H9 (cell line): ENCODE measurements around the gene MINDY4. TPM values are rescaled to one million over a fixed set of nuclear protein-coding genes. Genes with fewer than 3 reads are reported as not detected.

Source experiments
- DNase-seq: peaks from one replicate; pipeline ENCODE4 v3.0.0-alpha.2; 2017
- H2AFZ ChIP-seq: one replicate; pipeline ENCODE4 v1.6.1; 2013; ENCODE audit warnings: mild to moderate bottlenecking, low read length, control low read depth, moderate library complexity
- H2AK5ac ChIP-seq: 2 replicates; pipeline ENCODE4 v1.6.1; 2013; ENCODE audit warnings: low read length, control low read depth, mixed read lengths; ENCODE audit not compliant: insufficient read length
- H2BK120ac ChIP-seq: one replicate; pipeline ENCODE4 v1.6.1; 2013; ENCODE audit warnings: low read depth, mild to moderate bottlenecking, low read length, control low read depth, inconsistent platforms; ENCODE audit not compliant: poor library complexity, severe bottlenecking
- H2BK12ac ChIP-seq: 2 replicates; pipeline ENCODE4 v1.6.1; 2013; ENCODE audit warnings: low read length, control low read depth, mixed read lengths, low read depth; ENCODE audit not compliant: insufficient read length
- H2BK15ac ChIP-seq: 2 replicates; pipeline ENCODE4 v1.6.1; 2013; ENCODE audit warnings: low read depth, low read length, control low read depth
- H2BK20ac ChIP-seq: one replicate; pipeline ENCODE4 v1.6.1; 2013; ENCODE audit warnings: low read depth, mild to moderate bottlenecking, low read length, control low read depth, inconsistent platforms; ENCODE audit not compliant: poor library complexity, severe bottlenecking
- H2BK5ac ChIP-seq: 2 replicates; pipeline ENCODE4 v1.6.1; 2013; ENCODE audit warnings: low read length, control low read depth, mixed read lengths; ENCODE audit not compliant: insufficient read length
- H3K14ac ChIP-seq: 2 replicates; pipeline ENCODE4 v1.6.1; 2013; ENCODE audit warnings: low read length, control low read depth; ENCODE audit not compliant: insufficient read depth
- H3K18ac ChIP-seq: 2 replicates; pipeline ENCODE4 v1.6.1; 2013; ENCODE audit warnings: low read depth, mild to moderate bottlenecking, mixed read lengths, low read length, control low read depth; ENCODE audit not compliant: insufficient read length
- H3K23ac ChIP-seq: 2 replicates; pipeline ENCODE4 v1.6.1; 2013; ENCODE audit warnings: low read length, control low read depth, mixed read lengths, low read depth; ENCODE audit not compliant: insufficient read length
- H3K23me2 ChIP-seq: 2 replicates; pipeline ENCODE4 v1.6.1; 2013; ENCODE audit warnings: low read depth, mild to moderate bottlenecking, mixed read lengths, low read length, control low read depth; ENCODE audit not compliant: insufficient read length, poor library complexity, severe bottlenecking
- H3K27ac ChIP-seq: 2 replicates; pipeline ENCODE4 v1.5.1; 2013; ENCODE audit warnings: low read length, control low read depth, mixed read lengths, low read depth; ENCODE audit not compliant: insufficient read length
- H3K27me3 ChIP-seq: 2 replicates; pipeline ENCODE4 v1.6.1; 2013; ENCODE audit warnings: low read length, control low read depth, inconsistent platforms; ENCODE audit not compliant: insufficient read depth
- H3K4ac ChIP-seq: 2 replicates; pipeline ENCODE4 v1.6.1; 2013; ENCODE audit warnings: low read depth, mild to moderate bottlenecking, control low read depth, inconsistent platforms, low read length, moderate library complexity
- H3K4me1 ChIP-seq: 2 replicates; pipeline ENCODE4 v1.6.1; 2013; ENCODE audit warnings: low read length, control low read depth, inconsistent platforms; ENCODE audit not compliant: insufficient read depth
- H3K4me2 ChIP-seq: 2 replicates; pipeline ENCODE4 v1.6.1; 2013; ENCODE audit warnings: low read length, control low read depth, mixed read lengths; ENCODE audit not compliant: insufficient read length, insufficient read depth
- H3K56ac ChIP-seq: 2 replicates; pipeline ENCODE4 v1.6.1; 2013; ENCODE audit warnings: low read depth, mild to moderate bottlenecking, mixed read lengths, low read length, control low read depth; ENCODE audit not compliant: insufficient read length
- H3K79me1 ChIP-seq: 2 replicates; pipeline ENCODE4 v1.6.1; 2013; ENCODE audit warnings: low read depth, mild to moderate bottlenecking, moderate library complexity, low read length, control low read depth, inconsistent platforms; ENCODE audit not compliant: insufficient read depth, poor library complexity, severe bottlenecking
- H3K79me2 ChIP-seq: 2 replicates; pipeline ENCODE4 v1.6.1; 2013; ENCODE audit warnings: low read length, control low read depth, inconsistent platforms; ENCODE audit not compliant: insufficient read depth
- H3K9ac ChIP-seq: 2 replicates; pipeline ENCODE4 v1.6.1; 2013; ENCODE audit warnings: low read length, control low read depth, mixed read lengths; ENCODE audit not compliant: insufficient read length; ENCODE audit errors: extremely low read depth
- H3K9me3 ChIP-seq: one replicate; pipeline ENCODE4 v1.6.1; 2013; ENCODE audit warnings: low read depth, low read length, inconsistent platforms; ENCODE audit not compliant: control insufficient read depth
- H3T11ph ChIP-seq: one replicate; pipeline ENCODE4 v1.6.1; 2013; ENCODE audit warnings: mild to moderate bottlenecking, low read length, control low read depth, inconsistent platforms
- H4K20me1 ChIP-seq: one replicate; pipeline ENCODE4 v1.6.1; 2013; ENCODE audit not compliant: control insufficient read depth, insufficient read length, insufficient read depth
- H4K5ac ChIP-seq: 2 replicates; pipeline ENCODE4 v1.6.1; 2013; ENCODE audit warnings: low read depth, mild to moderate bottlenecking, mixed read lengths, low read length, control low read depth; ENCODE audit not compliant: insufficient read length
- H4K8ac ChIP-seq: replicated peaks from 2 replicates; pipeline ENCODE4 v1.6.1; 2013; ENCODE audit warnings: low read length, control low read depth, mixed read lengths, low read depth; ENCODE audit not compliant: insufficient read length
- H4K91ac ChIP-seq: 2 replicates; pipeline ENCODE4 v1.6.1; 2013; ENCODE audit warnings: low read depth, mild to moderate bottlenecking, moderate library complexity, mixed read lengths, low read length, control low read depth; ENCODE audit not compliant: insufficient read length
- H3K27ac Mint-ChIP-seq, 3 experiments: 2 replicates in 2 of 3; 3 replicates in 1 of 3; pipeline ENCODE4 v1.8.0; 2020 to 2021; ENCODE audit warnings: mixed read lengths in 3 of 3, mild to moderate bottlenecking in 1 of 3, moderate library complexity in 1 of 3
- H3K27me3 Mint-ChIP-seq: 2 replicates; pipeline ENCODE4 v1.8.0; 2021; ENCODE audit warnings: low read depth, mild to moderate bottlenecking, moderate library complexity, mixed read lengths
- H3K36me3 Mint-ChIP-seq, 3 experiments: 2 replicates in 2 of 3; 3 replicates in 1 of 3; pipeline ENCODE4 v1.8.0; 2020 to 2021; ENCODE audit warnings: low read depth in 3 of 3, mixed read lengths in 3 of 3; ENCODE audit not compliant: insufficient read depth in 1 of 3
- H3K4me1 Mint-ChIP-seq, 2 experiments: 2 replicates each; pipeline ENCODE4 v1.8.0; 2020; ENCODE audit warnings: mixed read lengths in 2 of 2
- H3K4me3 Mint-ChIP-seq, 2 experiments: 2 replicates in 1 of 2; 3 replicates in 1 of 2; pipeline ENCODE4 v1.8.0; 2020 to 2021; ENCODE audit warnings: mild to moderate bottlenecking in 2 of 2, mixed read lengths in 2 of 2, moderate library complexity in 1 of 2
- H3K9me3 Mint-ChIP-seq, 2 experiments: 2 replicates in 1 of 2; 3 replicates in 1 of 2; pipeline ENCODE4 v1.8.0; 2020; ENCODE audit warnings: mild to moderate bottlenecking in 2 of 2, mixed read lengths in 2 of 2, moderate library complexity in 1 of 2
- CTCF ChIP-seq: fragments of 200-600 bp; sonication (generic); conservative IDR thresholded peaks from 3 replicates; pipeline ENCODE4 v1.8.0; 2021; ENCODE audit warnings: antibody characterized with exemption, mild to moderate bottlenecking
- WGBS: extraction: QIAGEN DNeasy Blood & Tissue Kit; methylation state at CpG from one replicate; pipeline ENCODE4 v1.1.7; 2013; ENCODE audit warnings: missing lambda C conversion rate, low lambda C conversion rate, mixed read lengths; ENCODE audit not compliant: insufficient read length; ENCODE audit errors: extremely low coverage; 5-methylcytosine and 5-hydroxymethylcytosine counted together
- total RNA-seq: library from RNA; stranded (reverse); gene quantifications from 2 replicates; pipeline ENCODE4 v1.2.1, GENCODE V29; 2021

MINDY4 gene
- total RNA-seq, 1 experiment from 2014 or later = 3.1 TPM

- Histone ChIP-seq H3K14ac (no peak overlapping the region), H2BK20ac (no peak overlapping the region), H3K9ac (no peak overlapping the region), H2AFZ (no peak overlapping the region), H3K4ac (no peak overlapping the region), H3K23me2 (peaks cover 3% of the 10 kb centered on the region), H3K27me3 (no peaks in the 10 kb centered on the region; the same call in 1 of the 2 replicates), H3K9me3 (no peaks in the 10 kb centered on the region), H3T11ph (no peak overlapping the region), H4K5ac (no peak overlapping the region), H2BK5ac (no peak overlapping the region), H3K79me1 (no peaks in the 10 kb centered on the region), H4K20me1 (no peaks in the 10 kb centered on the region), H2BK120ac (no peak overlapping the region), H3K4me2 (no peak overlapping the region), H3K18ac (no peak overlapping the region), H2AK5ac (no peak overlapping the region), H3K23ac (no peak overlapping the region), H2BK12ac (no peak overlapping the region), H4K91ac (no peak overlapping the region), H4K8ac (no peak overlapping the region), H3K56ac (no peak overlapping the region), H3K4me1 (no peaks in the 10 kb centered on the region), H3K79me2 (no peaks in the 10 kb centered on the region), H2BK15ac (no peak overlapping the region), H3K27ac (no peak overlapping the region)
- peaks cover 6 to 19% of the 10 kb centered on the region in 2 experiments for H3K4me1 Mint-ChIP-seq
- no peak overlapping the region for H3K27ac Mint-ChIP-seq
- no peak for DNase-seq
- no peak for TF ChIP-seq CTCF
- no peaks in the 10 kb centered on the region for H3K9me3 Mint-ChIP-seq
- WGBS = no CpG with 5 or more reads among the region's 5 CpGs
- H3K27me3 Mint-ChIP-seq = peaks cover 75% of the 10 kb centered on the region
- no peak overlapping the region for H3K4me3 Mint-ChIP-seq
- H3K36me3 Mint-ChIP-seq = no peaks in the 10 kb centered on the region
Measured at GRCh38 chr7:30934225-30934624, 163.0 kb downstream of the MINDY4 start.
